DND-41 (cell line): ENCODE results near the gene BRAP.

Source experiments
- ATAC-seq: fragments of 200-7000 bp; cut with Tn5 transposase; 3 replicates; pipeline ENCODE4 v1.9.1; 2021; ENCODE audit warnings: low read depth; ENCODE audit not compliant: insufficient read depth
- DNase-seq: peaks from one replicate; pipeline ENCODE4 v3.0.0-alpha.2; 2020
- H2AFZ ChIP-seq: 2 replicates; pipeline ENCODE4 v1.6.0; 2012; ENCODE audit warnings: low read depth, low read length
- H3K27ac ChIP-seq: 2 replicates; pipeline ENCODE4 v1.5.1; 2012; ENCODE audit warnings: low read length, inconsistent platforms
- H3K27me3 ChIP-seq: fragments of 200-600 bp; sonication (generic); 2 replicates; pipeline ENCODE4 v1.6.0; 2012; ENCODE audit warnings: low read length, mild to moderate bottlenecking, inconsistent platforms; ENCODE audit not compliant: insufficient read depth, poor library complexity
- H3K36me3 ChIP-seq: 2 replicates; pipeline ENCODE4 v1.5.1; 2012; ENCODE audit warnings: low read length, inconsistent platforms; ENCODE audit not compliant: insufficient read depth
- H3K4me1 ChIP-seq: 2 replicates; pipeline ENCODE4 v1.5.1; 2012; ENCODE audit warnings: mild to moderate bottlenecking, low read length; ENCODE audit not compliant: insufficient read depth
- H3K4me2 ChIP-seq: 2 replicates; pipeline ENCODE4 v1.6.0; 2012; ENCODE audit warnings: mild to moderate bottlenecking, moderate library complexity, low read length, inconsistent platforms; ENCODE audit not compliant: insufficient read depth
- H3K4me3 ChIP-seq, 2 experiments: fragments of 200-600 bp in 1 of 2; shearing (Covaris generic) in 1 of 2; 2 replicates each; pipeline ENCODE4 v1.5.1; 2012 to 2016; ENCODE audit warnings: inconsistent platforms in 2 of 2, low read length in 2 of 2, mild to moderate bottlenecking in 2 of 2, low read depth in 1 of 2, moderate library complexity in 1 of 2
- H3K79me2 ChIP-seq: 2 replicates; pipeline ENCODE4 v1.6.0; 2012; ENCODE audit warnings: low read length, inconsistent platforms; ENCODE audit not compliant: insufficient read depth
- H3K9ac ChIP-seq: 2 replicates; pipeline ENCODE4 v1.6.0; 2012; ENCODE audit warnings: low read depth, mild to moderate bottlenecking, inconsistent platforms, low read length, moderate library complexity
- H3K9me3 ChIP-seq: 2 replicates; pipeline ENCODE4 v1.5.1; 2012; ENCODE audit warnings: low read length, moderate library complexity, mild to moderate bottlenecking, inconsistent platforms; ENCODE audit not compliant: insufficient read depth, severe bottlenecking
- H4K20me1 ChIP-seq: 2 replicates; pipeline ENCODE4 v1.6.0; 2012; ENCODE audit warnings: low read length; ENCODE audit not compliant: insufficient read depth
- EZH2 ChIP-seq: IDR thresholded peaks from 3 replicates; pipeline ENCODE4 v1.6.1; 2012; ENCODE audit warnings: borderline replicate concordance, low read depth, mild to moderate bottlenecking, moderate library complexity, low read length, inconsistent platforms; ENCODE audit not compliant: severe bottlenecking
- TF ChIP-seq, protein P1 (sequence below): IDR thresholded peaks from 2 replicates; pipeline ENCODE4 v1.5.1; 2012; ENCODE audit warnings: borderline replicate concordance, low read length, moderate library complexity, mild to moderate bottlenecking; ENCODE audit not compliant: poor library complexity, severe bottlenecking; ENCODE audit errors: extremely low read depth

Gene BRAP

DNA sequence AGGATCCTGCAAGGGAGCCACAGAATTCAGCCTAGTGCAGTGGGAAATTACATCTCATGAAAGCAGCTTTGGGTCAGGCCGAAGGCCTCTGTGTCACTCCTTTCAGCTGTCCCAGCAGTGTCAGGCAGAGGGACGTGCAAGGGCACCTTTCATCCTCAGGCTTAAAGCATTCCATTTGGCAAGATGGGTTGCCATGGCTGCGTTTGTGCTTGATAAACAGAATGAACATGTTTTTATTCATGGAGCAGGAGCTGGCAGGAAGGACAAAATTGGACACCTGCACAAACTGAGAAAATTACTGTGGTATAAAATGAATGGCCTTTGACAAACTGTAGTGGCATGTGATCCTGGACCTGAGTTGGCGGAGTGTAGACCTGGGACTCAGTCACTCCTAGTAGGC lies 29.5 kb upstream of the BRAP start:
- DNase-seq (no peak), ATAC-seq (no peak)
- no peak overlapping the region for H3K27ac ChIP-seq
- H3K9ac ChIP-seq: no peak overlapping the region
- H3K4me1 ChIP-seq: no peaks in the 10 kb centered on the region
- H3K4me2 ChIP-seq: no peak overlapping the region
- H2AFZ ChIP-seq: no peak overlapping the region
- H3K79me2 ChIP-seq: no peaks in the 10 kb centered on the region
- no peak overlapping the region for H3K4me3 ChIP-seq
- TF ChIP-seq EZH2: no peak
- TF ChIP-seq, protein P1, sequence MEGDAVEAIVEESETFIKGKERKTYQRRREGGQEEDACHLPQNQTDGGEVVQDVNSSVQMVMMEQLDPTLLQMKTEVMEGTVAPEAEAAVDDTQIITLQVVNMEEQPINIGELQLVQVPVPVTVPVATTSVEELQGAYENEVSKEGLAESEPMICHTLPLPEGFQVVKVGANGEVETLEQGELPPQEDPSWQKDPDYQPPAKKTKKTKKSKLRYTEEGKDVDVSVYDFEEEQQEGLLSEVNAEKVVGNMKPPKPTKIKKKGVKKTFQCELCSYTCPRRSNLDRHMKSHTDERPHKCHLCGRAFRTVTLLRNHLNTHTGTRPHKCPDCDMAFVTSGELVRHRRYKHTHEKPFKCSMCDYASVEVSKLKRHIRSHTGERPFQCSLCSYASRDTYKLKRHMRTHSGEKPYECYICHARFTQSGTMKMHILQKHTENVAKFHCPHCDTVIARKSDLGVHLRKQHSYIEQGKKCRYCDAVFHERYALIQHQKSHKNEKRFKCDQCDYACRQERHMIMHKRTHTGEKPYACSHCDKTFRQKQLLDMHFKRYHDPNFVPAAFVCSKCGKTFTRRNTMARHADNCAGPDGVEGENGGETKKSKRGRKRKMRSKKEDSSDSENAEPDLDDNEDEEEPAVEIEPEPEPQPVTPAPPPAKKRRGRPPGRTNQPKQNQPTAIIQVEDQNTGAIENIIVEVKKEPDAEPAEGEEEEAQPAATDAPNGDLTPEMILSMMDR: no peak
- no peaks in the 10 kb centered on the region for H3K27me3 ChIP-seq
- H3K36me3 ChIP-seq: peaks cover 39% of the 10 kb centered on the region
- H3K9me3 ChIP-seq: no peaks in the 10 kb centered on the region
- H4K20me1 ChIP-seq: no peaks in the 10 kb centered on the region

DNA sequence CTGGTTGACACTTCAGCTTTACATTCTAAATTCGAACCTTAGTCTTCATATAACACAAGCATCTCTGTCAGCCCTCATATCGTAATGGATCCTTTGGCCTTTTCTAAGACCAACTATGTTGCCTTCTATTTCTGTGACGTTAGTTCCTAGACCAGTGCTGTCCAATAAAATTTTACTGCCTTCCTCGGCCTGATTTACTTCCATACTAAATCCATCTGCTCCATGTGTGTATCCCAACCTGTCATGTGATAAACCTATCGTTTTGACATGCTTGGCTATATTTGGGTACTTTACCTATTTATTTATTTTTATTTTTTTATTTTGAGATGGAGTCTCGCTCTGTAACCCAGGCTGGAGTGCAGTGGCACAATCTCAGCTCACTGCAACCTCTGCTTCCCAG lies 20.4 kb upstream of the BRAP start:
- H3K36me3 ChIP-seq: peaks cover 44% of the 10 kb centered on the region
- no peak for TF ChIP-seq EZH2
- TF ChIP-seq, protein P1: no peak
- H4K20me1 ChIP-seq: no peaks in the 10 kb centered on the region

DNA sequence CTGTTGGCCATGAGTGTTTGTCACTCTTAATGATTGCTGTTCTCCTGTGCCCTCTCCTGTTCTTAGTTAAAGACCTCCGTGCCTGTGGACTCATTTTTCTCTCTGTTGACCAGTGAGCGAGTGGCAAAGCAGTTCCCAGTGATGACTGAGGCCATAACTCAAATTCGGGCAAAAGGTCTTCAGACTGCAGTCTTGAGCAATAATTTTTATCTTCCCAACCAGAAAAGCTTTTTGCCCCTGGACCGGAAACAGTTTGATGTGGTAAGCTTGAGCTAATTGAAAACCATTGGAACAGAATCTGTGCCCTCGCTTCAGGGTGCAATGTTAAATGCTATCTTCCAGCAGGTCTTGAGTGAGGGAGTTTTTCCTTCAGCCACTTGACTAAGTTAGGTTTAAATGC lies 19.9 kb upstream of the BRAP start:
- H3K4me3 ChIP-seq: no peak overlapping the region

More for the DNA sequence above, 20.4 kb upstream of the BRAP start:
- no peaks in the 10 kb centered on the region for H3K27me3 ChIP-seq
- H3K27ac ChIP-seq: no peak overlapping the region
- H3K4me2 ChIP-seq: no peak overlapping the region
- no peaks in the 10 kb centered on the region for H3K9me3 ChIP-seq
- H3K4me1 ChIP-seq: no peaks in the 10 kb centered on the region
- H2AFZ ChIP-seq: no peak overlapping the region
- no peaks in the 10 kb centered on the region for H3K79me2 ChIP-seq
- H3K4me3 ChIP-seq: no peak overlapping the region
- DNase-seq: no peak
- no peak overlapping the region for H3K9ac ChIP-seq
- no peak for ATAC-seq

More for the DNA sequence above, 19.9 kb upstream of the BRAP start:
- Histone ChIP-seq H3K9me3 (no peaks in the 10 kb centered on the region), H3K27ac (no peak overlapping the region), H3K79me2 (no peaks in the 10 kb centered on the region), H3K9ac (no peak overlapping the region), H3K36me3 (peaks cover 43% of the 10 kb centered on the region), H3K4me2 (no peak overlapping the region), H3K27me3 (no peaks in the 10 kb centered on the region), H3K4me1 (no peaks in the 10 kb centered on the region), H2AFZ (no peak overlapping the region), H4K20me1 (no peaks in the 10 kb centered on the region)
- no peak for TF ChIP-seq EZH2
- TF ChIP-seq, protein P1: no peak
- ATAC-seq: no peak
- no peak for DNase-seq
